ENCODE data around the gene PARD6B.

- TF ChIP-seq CTCF (IDR thresholded peaks at IDR 0.05) (no peak), ZFX (IDR thresholded peaks at IDR 0.05; ENCODE audit: borderline replicate concordance) (no peak)
These were observed 11.4 kb upstream of the PARD6B start for GRCh38 chr20:50720026-50720425.
